Ammon's horn (tissue), 1 donor: ENCODE data around the gene FANK1.
"Not testable (repeated sequence)": the region's sequence is repeated elsewhere in the genome, so short reads cannot be mapped to it uniquely, and the experiment has no call there.

Experiments used
- DNase-seq: peaks from one replicate; pipeline ENCODE4 v3.0.0-alpha.2; 2016; ENCODE audit warnings: low spot score

Gene FANK1

GRCh38 chr10:125928928-125929585 is 32.7 kb downstream of the FANK1 start:
- DNase-seq: no peak

GRCh38 chr10:125929618-125930017 is 33.3 kb downstream of the FANK1 start:
- no peak for DNase-seq

GRCh38 chr10:125933693-125934092 is 37.3 kb downstream of the FANK1 start:
- DNase-seq: no peak

GRCh38 chr10:125936331-125936730 is 40.0 kb downstream of the FANK1 start:
- no peak for DNase-seq

GRCh38 chr10:125940515-125940914 is 44.2 kb downstream of the FANK1 start:
- DNase-seq: no peak

GRCh38 chr10:125951290-125951689 is 54.9 kb downstream of the FANK1 start:
- no peak for DNase-seq

- DNase-seq: no peak
Observed at GRCh38 chr10:125953778-125954385, 57.5 kb downstream of the FANK1 start.

- DNase-seq: no peak
Observed at GRCh38 chr10:125955766-125956165, 59.4 kb downstream of the FANK1 start.

- DNase-seq: no peak
Observed at GRCh38 chr10:125961743-125962142, 65.4 kb downstream of the FANK1 start.

GRCh38 chr10:125962200-125962599 is 65.8 kb downstream of the FANK1 start:
- no peak for DNase-seq

GRCh38 chr10:125964558-125964957 is 68.2 kb downstream of the FANK1 start:
- DNase-seq: no peak

- no peak for DNase-seq
Observed at GRCh38 chr10:125967533-125967932, 71.2 kb downstream of the FANK1 start.

- not testable (repeated sequence) for DNase-seq
Observed at GRCh38 chr10:125970077-125970630, 73.8 kb downstream of the FANK1 start.

- DNase-seq: no peak
Observed at GRCh38 chr10:125976960-125977605, 80.7 kb downstream of the FANK1 start.

GRCh38 chr10:125979976-125980375 is 83.6 kb downstream of the FANK1 start:
- DNase-seq: no peak

- DNase-seq: no peak
Observed at GRCh38 chr10:125980521-125981035, 84.2 kb downstream of the FANK1 start.

- peak; percentile 84 for DNase-seq
Observed at GRCh38 chr10:125982260-125982948, 86.0 kb downstream of the FANK1 start.

- no peak for DNase-seq
Observed at GRCh38 chr10:125983161-125983560, 86.8 kb downstream of the FANK1 start.

GRCh38 chr10:125983656-125984055 is 87.3 kb downstream of the FANK1 start:
- no peak for DNase-seq

- no peak for DNase-seq
Observed at GRCh38 chr10:125984346-125984745, 88.0 kb downstream of the FANK1 start.

- DNase-seq: no peak
Observed at GRCh38 chr10:125984865-125985495, 88.6 kb downstream of the FANK1 start.
